SK-N-MC (cell line): ENCODE data around the gene KRT9.

Source experiments
- EZH2 ChIP-seq: fragments of 200-600 bp; sonication (generic); IDR thresholded peaks from one replicate; pipeline ENCODE4 v1.6.1; 2017; ENCODE audit warnings: antibody characterized with exemption
- POLR2AphosphoS5 ChIP-seq: IDR thresholded peaks from 2 replicates; pipeline ENCODE4 v1.6.1; 2012; ENCODE audit warnings: mild to moderate bottlenecking, low read depth, low read length, borderline replicate concordance

DNA sequence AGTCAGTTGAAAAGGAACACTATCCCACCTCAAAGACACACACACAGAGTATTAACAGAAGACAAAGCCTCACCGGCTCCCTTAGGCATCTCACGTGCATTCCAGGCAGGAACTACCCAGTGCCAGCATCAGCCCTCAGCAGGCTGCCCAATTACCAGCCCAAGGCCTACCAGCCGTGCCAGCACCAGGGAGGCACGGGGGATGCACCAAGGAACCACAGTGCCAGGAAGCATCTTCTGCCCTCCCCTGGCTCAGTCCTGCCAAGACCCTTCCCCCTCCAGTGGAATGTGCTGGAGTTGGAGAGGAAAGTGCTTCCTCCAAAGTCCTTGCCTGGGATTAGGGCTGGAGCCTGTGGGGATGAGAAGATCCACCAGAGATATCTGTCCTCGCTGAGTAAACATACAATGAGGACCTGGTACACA is 32.8 kb downstream of the KRT9 start:
- TF ChIP-seq POLR2AphosphoS5 (no peak), EZH2 (no peak)
